RWPE2 (cell line): ENCODE results near the gene CALR.
"Not testable (repeated sequence)": the region's sequence is repeated elsewhere in the genome, so short reads cannot be mapped to it uniquely, and the experiment has no call there.

Experiments
- ATAC-seq: fragments of 200-7000 bp; cut with Tn5 transposase; 3 replicates; pipeline ENCODE4 v1.9.1; 2021; ENCODE audit warnings: low read depth
- DNase-seq: peaks from one replicate; pipeline ENCODE4 v3.0.0-alpha.2; 2020; ENCODE audit warnings: low spot score
- H3K27ac ChIP-seq: fragments of 450-650 bp; 2 replicates; pipeline ENCODE4 v1.5.1; 2017; ENCODE audit warnings: mild to moderate bottlenecking; ENCODE audit not compliant: poor library complexity, severe bottlenecking
- H3K27me3 ChIP-seq: fragments of 250-450 bp; sonication (Bioruptor Pico); 2 replicates; pipeline ENCODE4 v1.5.1; 2021; ENCODE audit warnings: mild to moderate bottlenecking, moderate library complexity; ENCODE audit not compliant: insufficient read depth, poor library complexity, severe bottlenecking
- H3K36me3 ChIP-seq: fragments of 250-450 bp; sonication (Bioruptor Pico); 2 replicates; pipeline ENCODE4 v1.5.1; 2020; ENCODE audit warnings: low read depth, mild to moderate bottlenecking, moderate library complexity
- H3K4me1 ChIP-seq: fragments of 250-450 bp; sonication (Bioruptor Pico); 2 replicates; pipeline ENCODE4 v1.5.1; 2021; ENCODE audit warnings: mild to moderate bottlenecking, moderate library complexity; ENCODE audit not compliant: insufficient read depth, poor library complexity, severe bottlenecking
- H3K4me3 ChIP-seq: fragments of 250-450 bp; sonication (Bioruptor Pico); 2 replicates; pipeline ENCODE4 v1.5.1; 2021; ENCODE audit warnings: mild to moderate bottlenecking, moderate library complexity; ENCODE audit not compliant: severe bottlenecking
- H3K9me3 ChIP-seq: fragments of 250-450 bp; sonication (Bioruptor Pico); 2 replicates; pipeline ENCODE4 v1.5.1; 2021; ENCODE audit warnings: mild to moderate bottlenecking, moderate library complexity; ENCODE audit not compliant: severe bottlenecking
- CTCF ChIP-seq: fragments of 450-650 bp; IDR thresholded peaks from one replicate; pipeline ENCODE4 v1.5.1; 2017; ENCODE audit warnings: mild to moderate bottlenecking, moderate library complexity; ENCODE audit not compliant: poor library complexity, severe bottlenecking

Gene CALR

GRCh38 chr19:12949363-12950283 lies 11.2 kb downstream of the CALR start:
- TF ChIP-seq CTCF: no peak
- DNase-seq (no peak), ATAC-seq (no peak)
- Histone ChIP-seq H3K4me3 (no peak overlapping the region), H3K4me1 (peaks cover 18% of the 10 kb centered on the region), H3K36me3 (peaks cover 88% of the 10 kb centered on the region), H3K9me3 (no peaks in the 10 kb centered on the region), H3K27ac (no peak overlapping the region), H3K27me3 (no peaks in the 10 kb centered on the region)

GRCh38 chr19:12952050-12952449 lies 13.6 kb downstream of the CALR start:
- not testable (repeated sequence) for ATAC-seq, H3K27ac ChIP-seq

GRCh38 chr19:12952488-12953137 lies 14.2 kb downstream of the CALR start:
- peaks cover 22% of the 10 kb centered on the region for H3K4me1 ChIP-seq
- ATAC-seq: 0 out of 3 replicates have a peak, but pooled peaks have one; percentile 5
- peak overlapping the region; percentile 75 for H3K27ac ChIP-seq
- no peak overlapping the region for H3K4me3 ChIP-seq
- H3K36me3 ChIP-seq: peaks cover 77% of the 10 kb centered on the region
- no peaks in the 10 kb centered on the region for H3K9me3 ChIP-seq
- DNase-seq: no peak
- H3K27me3 ChIP-seq: no peaks in the 10 kb centered on the region
- TF ChIP-seq CTCF: no peak

More at GRCh38 chr19:12952050-12952449, 13.6 kb downstream of the CALR start:
- Histone ChIP-seq H3K36me3 (peaks cover 83% of the 10 kb centered on the region), H3K4me1 (peaks cover 28% of the 10 kb centered on the region)
- not testable (repeated sequence) for H3K27me3 ChIP-seq, DNase-seq, H3K9me3 ChIP-seq, H3K4me3 ChIP-seq

- Histone ChIP-seq H3K27me3 (no peaks in the 10 kb centered on the region), H3K27ac (peak overlapping the region; percentile 75), H3K9me3 (no peaks in the 10 kb centered on the region), H3K4me3 (no peak overlapping the region), H3K36me3 (peaks cover 71% of the 10 kb centered on the region), H3K4me1 (peaks cover 21% of the 10 kb centered on the region)
- DNase-seq: no peak
- TF ChIP-seq CTCF: no peak
- no peak for ATAC-seq
Measured at GRCh38 chr19:12953138-12953798, 14.9 kb downstream of the CALR start.
